SU-DHL-6 (cell line): ENCODE measurements around the gene PTPRN2.

Source experiments
- EZH2phosphoT487 ChIP-seq: fragments of 200-600 bp; sonication (generic), shearing (Covaris generic); conservative IDR thresholded peaks from 2 replicates; pipeline ENCODE4 v1.6.1; 2018; ENCODE audit warnings: mild to moderate bottlenecking, antibody characterized with exemption, low read length, moderate library complexity, mixed read lengths
- TF ChIP-seq, protein P1 (sequence below): fragments of 200-600 bp; sonication (generic); IDR thresholded peaks from one replicate; pipeline ENCODE4 v1.5.1; 2017; ENCODE audit warnings: antibody characterized with exemption, mild to moderate bottlenecking, low read length, moderate library complexity; ENCODE audit not compliant: insufficient read depth, poor library complexity, severe bottlenecking

DNA sequence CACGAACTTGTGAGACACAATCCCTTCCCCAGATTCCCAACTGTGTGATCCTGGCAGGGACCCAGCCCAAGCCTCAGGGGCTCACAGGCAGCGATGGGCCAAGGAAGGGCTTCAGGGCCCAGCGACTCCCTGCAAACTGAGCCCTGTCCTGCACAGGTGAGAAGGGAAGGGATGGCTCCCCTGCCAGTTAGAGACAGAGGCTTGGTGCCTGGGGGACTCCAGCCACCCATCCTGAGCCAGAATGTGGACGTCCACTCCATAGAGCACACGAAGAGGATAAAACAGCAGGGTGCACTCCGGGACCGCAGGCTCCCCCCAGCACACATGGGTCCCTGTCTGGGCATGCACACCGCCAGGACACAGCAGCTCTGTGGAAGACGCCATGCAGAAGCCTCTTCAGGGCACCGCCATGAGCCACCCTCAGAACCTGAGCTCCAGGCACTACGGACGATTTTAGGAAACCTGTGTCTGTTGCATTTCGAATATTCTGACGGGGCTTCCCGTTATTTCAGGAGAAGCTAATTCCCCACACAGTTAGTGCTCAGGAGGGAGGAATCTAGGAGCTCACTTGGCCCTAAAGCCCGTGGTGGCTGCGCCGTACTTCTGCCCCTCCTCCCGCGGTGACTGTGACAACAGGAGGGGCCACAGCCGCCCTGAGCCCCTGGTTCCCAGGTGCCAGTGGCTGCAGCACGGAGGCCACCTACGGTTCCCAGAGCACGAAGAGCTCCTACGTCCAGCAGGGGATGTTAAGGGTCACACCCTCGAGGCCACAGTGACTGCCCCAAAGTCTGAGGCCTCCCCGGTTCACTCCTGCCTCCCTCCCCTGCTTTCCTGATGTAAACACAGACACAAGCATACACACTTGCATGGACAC lies 326.0 kb downstream of the PTPRN2 start:
- TF ChIP-seq, protein P1, sequence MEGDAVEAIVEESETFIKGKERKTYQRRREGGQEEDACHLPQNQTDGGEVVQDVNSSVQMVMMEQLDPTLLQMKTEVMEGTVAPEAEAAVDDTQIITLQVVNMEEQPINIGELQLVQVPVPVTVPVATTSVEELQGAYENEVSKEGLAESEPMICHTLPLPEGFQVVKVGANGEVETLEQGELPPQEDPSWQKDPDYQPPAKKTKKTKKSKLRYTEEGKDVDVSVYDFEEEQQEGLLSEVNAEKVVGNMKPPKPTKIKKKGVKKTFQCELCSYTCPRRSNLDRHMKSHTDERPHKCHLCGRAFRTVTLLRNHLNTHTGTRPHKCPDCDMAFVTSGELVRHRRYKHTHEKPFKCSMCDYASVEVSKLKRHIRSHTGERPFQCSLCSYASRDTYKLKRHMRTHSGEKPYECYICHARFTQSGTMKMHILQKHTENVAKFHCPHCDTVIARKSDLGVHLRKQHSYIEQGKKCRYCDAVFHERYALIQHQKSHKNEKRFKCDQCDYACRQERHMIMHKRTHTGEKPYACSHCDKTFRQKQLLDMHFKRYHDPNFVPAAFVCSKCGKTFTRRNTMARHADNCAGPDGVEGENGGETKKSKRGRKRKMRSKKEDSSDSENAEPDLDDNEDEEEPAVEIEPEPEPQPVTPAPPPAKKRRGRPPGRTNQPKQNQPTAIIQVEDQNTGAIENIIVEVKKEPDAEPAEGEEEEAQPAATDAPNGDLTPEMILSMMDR = no peak
- TF ChIP-seq EZH2phosphoT487 = no peak
